KG1 (cell line): ENCODE measurements around the gene MUSTN1.

Experiments
- DNase-seq: peaks from one replicate; lab custom pipeline; 2025; lab: John Stamatoyannopoulos, UW

MUSTN1 gene

DNA sequence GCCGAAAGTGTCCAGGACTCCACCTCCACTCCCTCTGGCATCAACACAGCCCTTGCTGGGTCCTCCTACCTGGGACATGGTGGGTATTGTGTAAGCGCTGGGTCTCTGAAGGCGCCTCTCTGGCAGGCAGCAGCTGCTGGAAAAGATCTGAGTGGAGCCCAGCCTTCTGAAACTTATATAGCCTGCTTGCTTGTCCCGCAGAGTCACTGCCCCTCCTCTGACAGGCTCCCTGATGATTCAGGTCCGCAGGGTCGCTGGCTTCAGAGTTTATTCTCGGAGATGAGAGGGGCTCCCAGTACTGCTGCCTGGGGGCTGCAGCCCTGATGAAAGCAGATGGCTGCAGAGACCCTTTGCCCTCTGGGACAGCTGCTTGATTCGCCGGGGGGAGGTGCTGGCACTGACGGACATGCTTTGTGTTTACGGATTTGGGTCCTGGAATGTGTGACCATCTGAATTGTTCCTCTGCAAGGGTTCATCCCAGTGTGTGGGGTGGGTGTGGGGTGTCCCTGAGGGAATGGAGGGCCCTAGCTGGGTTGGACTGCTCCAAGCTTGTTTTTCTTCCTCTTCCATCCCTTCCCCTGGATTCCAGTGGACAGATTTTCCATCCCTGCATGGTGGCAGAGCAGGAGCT, at the start of gene MUSTN1:
TSS of gene MUSTN1 (minus strand) at position 149 of the 631 bp plus-strand sequence. CDS start at position 78, 71 bp downstream.
- DNase-seq, result no peak

GRCh38 chr3:52882377-52882776, 47.6 kb upstream of the MUSTN1 start:
- DNase-seq, result no peak

DNA sequence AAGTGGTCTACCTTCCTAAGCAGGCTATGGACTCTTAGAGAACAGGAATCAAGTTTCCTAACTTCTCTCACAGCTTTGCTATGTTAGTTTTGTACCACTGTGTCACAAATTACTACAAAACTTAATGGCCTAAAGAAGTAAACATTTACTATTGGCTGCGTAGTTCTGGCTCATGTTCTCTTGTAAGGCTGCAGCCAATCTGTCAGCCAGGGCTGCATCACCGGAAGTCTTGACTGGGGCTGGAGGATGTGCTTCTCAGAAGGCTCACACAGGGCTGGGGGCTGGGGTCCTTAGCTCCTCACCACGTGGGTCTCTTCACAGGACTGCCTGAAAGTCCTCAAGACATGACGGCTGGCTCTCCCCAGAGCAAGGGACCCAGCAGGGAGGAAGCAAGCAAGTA, 47.1 kb upstream of the MUSTN1 start:
- no peak for DNase-seq

GRCh38 chr3:52880474-52880873, 45.7 kb upstream of the MUSTN1 start:
- no peak for DNase-seq

DNA sequence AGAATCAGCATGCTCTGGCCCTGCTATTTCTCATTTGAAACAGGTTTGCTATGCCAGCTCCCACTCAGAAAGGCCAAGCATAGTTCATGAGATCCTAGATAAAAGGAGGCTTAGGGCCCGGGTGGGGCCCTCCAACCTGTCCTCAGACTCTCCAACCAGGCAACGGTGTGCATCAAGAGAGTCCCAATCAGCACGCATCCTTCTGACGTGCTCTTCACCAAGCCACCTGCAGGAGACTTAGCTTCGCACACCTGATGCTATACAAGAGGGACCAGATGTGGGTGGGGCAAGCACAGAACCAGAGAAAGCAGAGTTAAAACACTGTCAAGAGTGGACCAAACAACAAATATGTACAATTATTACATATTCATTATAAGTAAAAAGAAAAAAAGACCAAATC, 45.2 kb upstream of the MUSTN1 start:
- DNase-seq, result no peak

GRCh38 chr3:52879581-52879980, 44.8 kb upstream of the MUSTN1 start:
- no peak for DNase-seq

- no peak for DNase-seq
These were observed 44.3 kb upstream of the MUSTN1 start for GRCh38 chr3:52879090-52879489.

DNA sequence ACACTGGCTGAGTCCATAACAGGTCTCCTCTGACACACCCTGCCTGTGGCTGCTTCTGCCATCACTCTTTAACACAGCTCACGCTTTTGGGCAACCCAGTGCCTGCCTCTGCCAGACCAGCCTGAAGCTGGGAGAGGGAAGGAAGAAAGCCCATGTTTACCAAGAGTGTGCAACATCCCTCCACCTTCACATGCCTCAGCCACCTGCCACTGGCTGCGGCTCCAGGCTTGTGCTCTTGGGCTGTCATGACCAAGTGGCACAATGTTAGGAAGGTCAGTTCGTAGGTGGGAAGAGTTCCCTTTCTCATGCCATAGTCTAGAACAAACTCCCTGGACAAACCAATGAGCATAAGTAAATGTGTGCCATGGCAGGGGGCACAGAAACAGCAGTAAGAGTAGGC, 42.3 kb upstream of the MUSTN1 start:
- no peak for DNase-seq

- DNase-seq, result no peak
These were observed 40.2 kb upstream of the MUSTN1 start for GRCh38 chr3:52874864-52875587.

GRCh38 chr3:52874160-52874701, 39.4 kb upstream of the MUSTN1 start:
- DNase-seq, result no peak

DNA sequence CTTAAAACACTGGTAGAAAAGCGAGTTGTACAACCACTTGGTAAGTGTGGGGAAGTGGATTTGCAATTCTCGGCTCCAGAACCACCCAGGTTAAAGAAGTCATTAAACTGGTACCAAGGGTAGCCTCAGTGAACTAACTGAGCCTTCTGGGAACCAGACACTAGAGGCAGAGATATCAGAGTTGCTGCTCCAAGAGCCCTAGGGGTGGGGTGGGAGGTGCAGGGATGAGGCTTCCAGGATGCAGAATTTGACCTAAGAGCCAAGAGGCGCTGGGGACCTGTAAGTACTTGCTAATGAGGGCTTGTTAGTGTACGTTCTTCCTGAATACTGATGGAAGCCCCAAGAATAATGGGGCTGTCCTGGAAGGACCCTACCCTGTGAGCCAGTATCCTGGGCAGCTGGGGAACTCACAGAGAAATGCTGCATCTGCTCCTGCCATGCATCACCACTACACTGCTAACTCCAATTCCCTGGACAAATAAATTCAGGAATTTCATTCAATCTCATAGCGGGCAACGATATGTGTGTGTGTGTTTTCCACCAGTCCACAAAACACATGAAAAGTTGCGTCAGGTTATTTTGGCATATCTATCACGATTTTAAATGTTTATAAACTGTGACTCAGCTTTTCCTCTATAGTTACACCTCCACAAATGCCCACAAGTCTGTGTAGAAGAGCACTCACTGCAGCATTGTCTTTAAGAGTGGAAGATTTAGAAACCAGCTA, 38.8 kb upstream of the MUSTN1 start:
- DNase-seq, result no peak

- no peak for DNase-seq
These were observed 37.4 kb upstream of the MUSTN1 start for GRCh38 chr3:52872245-52872644.

- DNase-seq, result no peak
These were observed 36.9 kb upstream of the MUSTN1 start for GRCh38 chr3:52871761-52872160.

GRCh38 chr3:52870471-52870870, 35.7 kb upstream of the MUSTN1 start:
- DNase-seq, result no peak

DNA sequence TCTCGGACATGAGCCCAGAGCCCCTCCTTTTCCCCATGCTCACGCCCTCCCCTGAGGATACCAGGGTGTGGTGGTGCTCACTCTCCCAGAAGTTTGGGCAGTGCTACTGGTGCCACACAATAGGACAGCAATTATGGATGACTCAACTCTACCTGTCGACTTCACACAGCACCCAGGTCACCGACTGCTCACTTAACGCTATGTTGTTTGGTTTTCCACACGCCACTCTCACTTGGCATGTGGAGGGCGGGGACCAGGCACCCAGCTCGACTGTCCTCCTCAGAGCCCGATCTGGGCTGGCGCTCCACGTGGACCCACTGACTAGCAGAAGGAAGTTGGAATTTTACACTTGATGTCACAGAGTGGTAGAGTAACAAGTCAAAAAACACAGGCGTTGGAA, 31.6 kb upstream of the MUSTN1 start:
- DNase-seq, result no peak

GRCh38 chr3:52865994-52866393, 31.2 kb upstream of the MUSTN1 start:
- no peak for DNase-seq

- DNase-seq, result no peak
These were observed 25.6 kb upstream of the MUSTN1 start for GRCh38 chr3:52860424-52860768.

- DNase-seq, result no peak
These were observed 25.0 kb upstream of the MUSTN1 start for GRCh38 chr3:52859686-52860423.

DNA sequence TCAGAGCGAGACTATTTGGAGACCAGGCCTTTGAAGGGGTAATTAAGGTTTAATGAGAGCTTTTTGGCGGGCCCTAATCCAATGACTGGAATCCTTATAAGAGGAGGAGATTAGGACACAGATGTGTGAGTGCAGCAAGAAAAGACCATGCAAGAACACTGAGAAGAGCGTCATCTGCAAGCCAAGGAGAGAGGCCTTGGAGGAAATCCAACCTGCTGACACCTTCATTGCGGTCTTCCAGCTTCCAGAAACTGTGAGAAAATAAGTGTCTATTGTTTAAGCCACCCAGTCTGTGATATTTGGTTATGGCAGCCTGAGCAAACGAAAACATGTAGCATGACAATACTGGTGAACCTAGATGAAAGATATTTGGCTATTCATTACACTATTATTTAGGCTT, 23.0 kb upstream of the MUSTN1 start:
- no peak for DNase-seq

DNA sequence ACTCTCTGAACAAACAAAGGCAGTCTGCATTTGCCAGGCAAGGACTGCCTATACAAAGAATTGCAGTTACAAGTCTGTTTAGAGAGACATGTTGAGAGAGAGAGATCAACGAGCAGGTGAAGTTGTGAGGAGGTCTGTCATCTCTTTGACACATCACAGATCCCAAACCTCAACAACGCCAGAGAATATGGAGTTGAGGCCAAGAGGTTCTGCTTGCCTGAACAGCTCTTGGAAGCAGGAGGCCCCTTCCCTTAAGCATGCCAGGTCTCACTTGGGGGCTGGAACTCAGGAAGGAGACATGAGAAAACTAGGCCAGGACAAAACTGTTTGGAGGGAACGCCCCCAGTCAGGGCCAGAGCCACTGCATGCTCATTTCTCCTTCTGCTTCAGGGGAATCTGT, 22.3 kb upstream of the MUSTN1 start:
- DNase-seq, result no peak

DNA sequence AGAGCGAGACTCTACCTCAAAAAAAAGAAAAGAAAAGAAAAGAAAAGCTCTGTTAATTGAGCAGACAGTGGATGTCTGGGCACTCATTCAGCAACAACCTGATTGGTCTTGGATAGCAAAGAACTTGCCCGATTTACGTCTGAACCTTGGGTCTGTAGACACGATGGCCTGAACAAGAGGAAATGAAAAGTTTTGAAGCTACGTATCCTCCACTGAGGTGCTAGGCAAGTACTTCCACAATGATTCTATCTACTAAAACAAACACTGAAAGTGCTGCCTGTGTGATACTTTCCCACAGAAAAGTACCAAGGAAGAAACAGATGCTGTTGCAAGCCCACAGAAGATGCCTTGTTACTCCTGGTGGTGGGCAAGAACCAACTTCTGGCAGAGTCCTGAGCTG, 21.8 kb upstream of the MUSTN1 start:
- DNase-seq, result no peak

GRCh38 chr3:52854013-52854412, 19.2 kb upstream of the MUSTN1 start:
- no peak for DNase-seq
